ENCODE measurements around the gene NHSL1.

NHSL1 gene

DNA sequence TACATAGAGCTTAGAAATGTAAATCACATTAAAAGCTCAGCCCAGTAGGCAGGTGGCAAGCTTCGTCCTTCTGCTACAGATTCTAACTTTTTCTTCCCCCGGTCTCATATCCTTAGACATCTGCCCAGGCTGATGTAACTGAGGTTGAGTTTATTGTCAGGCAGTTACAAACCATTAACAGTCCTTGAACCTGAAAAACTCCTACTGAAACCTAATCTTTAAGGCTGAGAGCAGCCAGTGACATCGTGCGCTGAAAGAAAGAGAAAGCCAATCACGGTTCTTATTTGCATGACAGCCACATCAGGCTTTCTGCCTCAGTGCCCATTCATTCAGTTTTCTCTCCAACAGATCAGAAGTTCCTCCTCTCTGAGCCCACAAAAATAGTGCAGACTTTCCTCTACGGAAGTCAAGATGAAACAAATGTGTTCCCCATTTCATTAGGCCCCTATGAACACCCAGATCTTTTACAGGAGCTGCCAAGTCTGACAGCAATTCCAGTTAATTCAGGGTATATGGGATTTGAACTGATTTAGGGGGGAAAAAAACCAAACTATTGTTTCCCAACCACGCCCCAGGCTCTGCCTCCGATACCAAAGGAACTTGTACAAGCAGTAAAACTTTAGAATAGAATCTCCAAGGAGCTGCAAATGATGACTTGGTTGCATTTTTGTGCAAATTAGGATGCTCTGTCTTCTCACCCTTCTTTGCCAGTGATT lies at the start of gene NHSL1:
TSS of gene NHSL1 (minus strand) at position 192 of the 716 bp plus-strand sequence. CDS start 204 bp downstream, outside the sequence.
- DNase-seq: no peak

GRCh38 chr6:138546733-138547185 lies 47.5 kb upstream of the NHSL1 start:
- DNase-seq: no peak

- DNase-seq: no peak
These were observed 46.3 kb upstream of the NHSL1 start for GRCh38 chr6:138545621-138545980.

DNA sequence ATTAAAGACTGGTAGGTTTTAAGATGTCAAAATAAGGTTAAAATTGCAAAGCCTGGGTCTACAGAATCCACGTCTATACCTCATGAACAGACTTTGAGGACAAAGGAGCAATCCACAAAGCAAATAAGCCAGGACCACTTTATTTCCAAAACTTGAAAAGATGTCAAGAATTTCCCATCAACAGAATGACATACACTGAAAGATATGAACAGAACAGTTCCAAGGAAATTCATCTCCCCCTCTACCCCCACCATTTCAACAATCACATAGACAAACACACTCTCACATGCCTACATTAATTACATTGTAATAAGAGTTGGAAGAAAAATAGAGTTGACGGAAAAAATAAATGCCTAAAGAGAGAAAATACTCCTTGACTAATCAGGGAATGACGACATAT lies 45.2 kb upstream of the NHSL1 start:
- no peak for DNase-seq

GRCh38 chr6:138543657-138544056 lies 44.4 kb upstream of the NHSL1 start:
- DNase-seq: no peak

DNA sequence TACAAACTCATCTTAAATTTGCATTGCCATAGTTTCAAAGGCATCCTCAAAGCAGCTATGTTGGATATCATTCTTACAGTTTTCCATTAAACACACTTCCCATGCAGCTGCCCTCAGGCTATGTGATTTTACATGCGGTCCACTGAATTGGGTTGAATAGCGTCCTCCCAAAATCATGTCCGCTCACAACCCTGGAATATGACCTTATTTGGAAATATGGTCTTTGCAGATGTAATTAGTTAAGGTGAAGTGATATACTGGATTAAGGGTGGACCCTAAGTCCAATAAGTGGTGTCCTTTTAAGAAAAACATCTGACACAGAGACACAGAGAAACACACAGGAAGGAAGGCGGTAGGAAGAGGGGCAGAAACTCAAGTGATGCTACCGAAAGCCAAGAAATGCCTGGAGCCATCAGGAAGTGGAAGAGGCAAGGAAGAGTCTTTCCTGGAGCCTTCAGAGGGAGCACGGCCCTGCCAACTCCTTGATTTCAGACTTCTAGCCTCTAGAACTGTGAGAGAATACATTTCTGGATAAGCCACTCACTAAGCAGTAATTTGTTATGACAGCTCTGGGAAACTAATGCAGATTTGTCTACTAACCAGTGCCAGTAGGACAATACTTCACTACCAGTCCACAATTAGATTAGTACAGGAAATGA lies 42.7 kb upstream of the NHSL1 start:
- DNase-seq: no peak

GRCh38 chr6:138540468-138540867 lies 41.2 kb upstream of the NHSL1 start:
- no peak for DNase-seq

DNA sequence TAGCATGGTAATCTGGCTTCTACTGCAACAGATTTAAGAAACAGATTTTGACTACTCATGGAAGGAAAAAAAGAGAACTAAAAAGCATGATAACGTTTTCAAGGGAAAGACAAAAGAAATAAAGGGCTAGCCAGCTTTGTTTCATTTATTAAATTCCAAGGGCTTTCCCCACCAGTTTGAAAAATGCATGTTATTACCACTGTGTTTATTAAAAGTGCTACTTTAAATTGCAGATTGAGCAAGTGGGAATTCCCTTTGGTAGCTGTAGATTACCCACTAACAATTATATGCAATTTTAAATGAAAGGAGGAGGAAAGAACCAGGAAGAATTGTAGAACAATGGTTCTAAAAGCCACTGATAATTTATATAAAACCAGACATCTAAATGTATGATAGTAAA lies 40.6 kb upstream of the NHSL1 start:
- DNase-seq: no peak

DNA sequence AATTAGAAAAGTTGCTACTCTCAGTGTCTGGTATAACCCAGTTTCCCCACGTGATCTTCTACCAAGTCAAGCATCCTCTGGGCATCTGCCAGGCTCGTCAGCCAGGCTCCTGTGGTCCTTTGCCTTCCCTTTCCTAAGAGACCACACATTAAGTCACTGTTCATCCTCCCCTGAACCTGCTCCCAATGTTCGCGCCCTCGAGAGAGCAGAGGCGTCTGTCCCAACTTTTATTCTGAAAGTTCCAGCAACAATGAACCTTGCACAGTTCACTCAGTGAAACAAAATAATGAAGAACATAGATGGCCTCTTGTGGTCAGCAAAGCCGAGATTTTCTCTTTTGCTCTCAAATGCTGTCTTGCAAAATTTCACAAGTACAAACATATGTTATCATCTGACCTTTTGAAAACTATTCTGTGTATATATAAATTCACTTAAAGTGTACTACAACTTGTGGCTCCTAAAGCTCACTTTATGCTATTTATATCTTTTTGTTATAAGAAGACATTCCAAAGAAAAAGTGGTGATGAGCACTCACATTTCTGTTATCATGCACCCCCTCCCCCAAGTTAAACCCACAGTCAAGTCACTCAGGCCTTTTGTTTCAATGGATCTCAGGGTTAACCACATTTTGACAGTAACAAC lies 39.2 kb upstream of the NHSL1 start:
- DNase-seq: no peak

- no peak for DNase-seq
These were observed 37.8 kb upstream of the NHSL1 start for GRCh38 chr6:138537106-138537505.

DNA sequence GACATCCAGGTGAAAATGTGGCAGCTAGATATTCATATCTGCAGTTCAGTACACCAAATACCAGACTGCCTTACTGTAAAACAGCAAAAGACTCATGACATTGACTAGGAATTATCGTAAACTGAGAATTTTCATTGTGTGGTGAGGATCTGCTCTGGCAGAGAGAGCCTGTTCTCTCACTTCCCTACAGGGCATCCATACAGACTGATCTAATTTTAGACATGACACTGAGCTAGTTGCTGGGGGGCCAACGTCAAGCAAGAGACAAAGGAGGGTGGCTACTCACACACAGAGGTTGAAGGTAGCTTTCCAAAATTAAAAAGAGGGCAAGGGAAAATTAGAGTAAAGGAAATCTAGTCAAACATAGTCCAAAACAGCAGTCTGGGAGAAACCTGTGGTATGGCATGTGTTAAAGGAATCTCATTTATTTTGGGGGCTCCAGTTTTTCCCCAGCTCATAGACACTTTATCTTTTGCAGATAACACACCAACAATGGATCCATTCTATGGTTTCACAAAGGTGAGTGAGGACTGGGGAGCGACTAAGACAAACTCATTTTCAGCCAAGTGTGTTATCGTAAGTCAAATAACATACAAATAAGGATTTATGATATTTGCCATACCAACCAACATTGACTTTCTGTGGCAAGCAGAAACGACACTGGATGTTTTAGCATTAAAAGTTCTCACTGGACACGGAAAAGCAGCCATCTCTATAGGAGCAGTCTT lies 36.6 kb upstream of the NHSL1 start:
- no peak for DNase-seq

- DNase-seq: no peak
These were observed 34.4 kb upstream of the NHSL1 start for GRCh38 chr6:138533667-138534066.

- no peak for DNase-seq
These were observed 32.1 kb upstream of the NHSL1 start for GRCh38 chr6:138531387-138531786.

GRCh38 chr6:138529478-138529877 lies 30.2 kb upstream of the NHSL1 start:
- DNase-seq: no peak

GRCh38 chr6:138528956-138529355 lies 29.7 kb upstream of the NHSL1 start:
- no peak for DNase-seq

DNA sequence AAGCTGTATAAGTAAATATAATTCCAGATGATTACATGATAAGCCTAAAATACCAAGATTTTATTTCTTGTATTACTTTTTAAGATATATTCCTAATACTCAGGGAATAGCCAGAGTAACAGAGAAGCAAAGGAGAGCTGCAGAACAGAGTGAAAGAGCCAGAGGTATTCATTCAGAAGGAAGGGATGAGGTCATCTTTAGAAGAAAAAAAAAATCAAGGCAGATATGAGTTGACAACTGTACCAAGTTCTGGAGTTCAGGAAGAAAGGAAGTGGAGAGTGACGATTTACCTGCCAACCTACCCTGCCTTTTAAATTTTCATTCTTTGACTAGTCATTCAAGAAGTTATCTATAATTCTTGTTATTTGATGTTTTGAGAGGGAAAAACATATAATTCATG lies 28.8 kb upstream of the NHSL1 start:
- no peak for DNase-seq

DNA sequence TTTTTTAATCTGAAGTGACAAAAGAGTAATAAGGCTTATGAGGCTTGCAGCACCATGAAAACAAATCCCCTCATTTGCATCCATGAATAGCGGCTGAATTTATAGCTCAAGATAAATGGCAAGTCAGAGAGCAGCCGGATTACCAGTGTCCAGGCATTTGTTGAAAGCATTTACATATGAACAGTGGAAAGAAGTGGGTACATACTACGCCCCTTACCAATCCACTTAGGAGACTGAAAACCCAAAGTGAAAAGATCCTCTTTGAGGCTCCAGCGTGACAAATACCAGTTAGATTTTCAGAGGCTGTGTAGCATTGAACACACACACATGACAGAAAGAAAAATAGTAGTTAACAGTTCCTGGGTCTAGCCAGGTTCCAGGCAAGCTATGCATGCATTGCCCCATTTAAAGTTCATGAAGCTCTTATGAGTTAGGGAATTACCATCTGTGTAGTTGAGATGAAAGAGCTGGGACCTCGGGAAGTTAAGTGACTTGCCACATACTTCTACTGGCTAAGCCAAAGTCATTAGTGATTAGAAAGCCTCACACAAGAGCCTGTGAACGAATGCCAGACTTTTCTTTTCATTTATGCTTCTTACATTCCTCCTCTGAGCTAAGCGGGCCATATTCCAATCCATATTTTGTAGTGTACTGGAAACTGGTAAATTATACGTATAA lies 28.3 kb upstream of the NHSL1 start:
- DNase-seq: no peak

- DNase-seq: no peak
These were observed 27.5 kb upstream of the NHSL1 start for GRCh38 chr6:138526822-138527235.

DNA sequence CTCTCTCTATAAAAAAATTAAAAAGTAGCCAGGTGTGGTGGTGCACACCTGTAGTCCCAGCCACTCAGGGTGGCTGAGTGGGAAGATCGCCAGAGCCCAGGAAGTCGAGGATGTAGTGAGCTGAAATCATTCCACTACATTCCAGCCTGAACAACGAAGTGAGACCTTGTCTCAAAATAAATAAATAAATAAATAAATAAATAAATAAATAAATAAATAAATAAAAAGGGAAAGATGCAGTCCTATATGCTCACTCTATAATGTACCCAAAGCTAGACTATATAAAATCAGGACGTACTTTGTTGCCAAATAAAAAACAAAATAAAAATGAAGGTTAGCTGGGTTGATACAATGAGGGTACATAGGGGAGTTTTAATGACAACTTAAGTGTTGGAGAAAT lies 26.1 kb upstream of the NHSL1 start:
- no peak for DNase-seq

- no peak for DNase-seq
These were observed 25.2 kb upstream of the NHSL1 start for GRCh38 chr6:138524526-138524925.

DNA sequence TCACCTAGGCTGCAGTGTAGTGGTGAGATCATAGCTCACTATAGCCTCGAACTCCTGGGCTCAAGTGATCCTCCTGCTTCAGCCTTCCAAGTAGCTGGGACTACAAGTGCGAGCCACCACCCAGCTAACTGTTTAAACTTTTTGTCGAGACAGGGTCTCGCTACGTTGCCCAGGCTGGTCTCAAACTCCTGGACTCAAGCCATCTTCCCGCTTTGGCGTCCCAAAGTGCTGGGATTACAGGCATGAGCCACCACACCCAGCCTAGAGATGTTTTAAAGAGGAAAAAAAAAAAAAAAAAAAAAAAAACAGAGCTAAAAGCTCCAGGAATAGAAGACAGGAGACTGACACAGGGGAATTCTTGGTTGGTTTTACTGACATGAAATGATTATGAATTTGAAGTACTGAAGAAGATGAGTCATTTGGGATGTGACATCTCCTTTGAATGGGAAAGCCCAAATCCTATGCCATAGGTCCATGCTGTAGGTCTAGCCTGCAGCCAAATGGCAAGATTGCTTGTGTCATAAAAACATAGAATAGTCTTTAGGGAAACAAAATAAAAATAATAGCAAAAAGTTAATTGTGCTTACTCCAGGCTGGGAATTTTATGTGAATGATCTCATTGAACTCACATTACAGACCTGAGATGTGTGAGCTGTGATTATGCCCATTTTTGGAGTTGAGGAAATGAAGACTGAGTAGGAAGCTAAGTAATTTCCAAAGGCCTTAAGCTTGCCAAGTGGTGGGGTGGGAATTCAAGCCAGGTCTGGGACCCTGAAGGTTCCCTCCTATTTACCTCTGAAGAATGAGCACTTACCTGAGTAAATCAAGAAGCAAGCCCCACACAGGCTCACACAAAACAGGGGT lies 24.3 kb upstream of the NHSL1 start:
- DNase-seq: no peak

DNA sequence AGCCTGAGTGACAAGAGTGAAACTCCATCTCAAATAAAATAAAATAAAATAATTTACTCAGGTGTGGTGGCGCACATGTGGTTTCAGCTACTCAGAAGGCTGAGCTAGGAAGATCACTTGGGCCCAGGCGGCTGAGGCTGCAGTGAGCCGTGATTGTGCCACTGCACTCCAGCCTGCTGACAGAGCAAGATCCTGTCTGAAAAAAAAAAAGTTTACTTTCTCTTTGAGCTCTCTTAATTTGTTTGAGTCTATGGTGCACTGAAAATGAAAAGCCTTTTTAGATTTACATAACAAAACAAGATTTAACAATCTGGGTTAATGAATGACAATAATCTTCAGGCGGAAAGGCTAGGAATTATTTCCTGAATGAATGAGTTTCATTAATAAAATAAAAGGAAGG lies 23.3 kb upstream of the NHSL1 start:
- DNase-seq: no peak

Data from activated CD8-positive, alpha-beta memory T cell treated with anti-CD3 and anti-CD28 coated beads, Interleukin-2, amount 50 U/mL, for 4 hours (primary cell).